ENCODE results near the gene RAB39A. TPM values are rescaled to one million over a fixed set of nuclear protein-coding genes. Genes with fewer than 3 reads are reported as not detected.

RAB39A gene
- total and polyA plus RNA-seq, 9 of the 15 experiments (the other 6 are each of a cell fraction or from before 2014, with no cell fraction given): not detected

GRCh38 chr11:108008656-108009496 lies 80.6 kb downstream of the RAB39A start, which contains the start of gene CUL5 (continued):
- TF ChIP-seq ZBTB40 (IDR thresholded peaks at IDR 0.05): no peak
- peak; percentile 32; the same call in 1 of the 2 replicates for TF ChIP-seq ZBTB40 (CRISPR knock-in tag; IDR thresholded peaks at IDR 0.05)
- TF ChIP-seq FIP1L1 (IDR thresholded peaks at IDR 0.05; ENCODE audit: low read depth, low read length, poor library complexity, severe bottlenecking): peak; percentile 59
- peak; percentile 84 for TF ChIP-seq CREB3 (tag; conservative IDR thresholded peaks at IDR 0.05; ENCODE audit: low read depth)
- peak in 1 of 2 experiments; percentile 24; a peak in 1 of 4 replicates for TF ChIP-seq TRIM24 (IDR thresholded peaks at IDR 0.05)
- no peak; the same call in 1 of the 2 replicates for TF ChIP-seq DPF2 (IDR thresholded peaks at IDR 0.05)
- TF ChIP-seq CREB5 (CRISPR knock-in tag; IDR thresholded peaks at IDR 0.05): no peak
- TF ChIP-seq U2AF1 (optimal IDR thresholded peaks at IDR 0.05; ENCODE audit: low read depth, low read length): no peak
- peak; percentile 64; the same call in 1 of the 2 replicates for TF ChIP-seq POLR2H (tag; IDR thresholded peaks at IDR 0.05; ENCODE audit: low read depth)
- TF ChIP-seq ETV5 (CRISPR knock-in tag; IDR thresholded peaks at IDR 0.05; ENCODE audit: low read depth): peak; percentile 63; the same call in 1 of the 2 replicates
- no peak for TF ChIP-seq TRIM25 (IDR thresholded peaks at IDR 0.05; ENCODE audit: borderline replicate concordance)
